Activated naive CD4-positive, alpha-beta T cell (primary cell): ENCODE data around the gene BPIFA3.

Experiments
- DNase-seq, 4 experiments: peaks; one replicate each; lab custom pipeline; 2025; lab: John Stamatoyannopoulos, UW

Gene BPIFA3

DNA sequence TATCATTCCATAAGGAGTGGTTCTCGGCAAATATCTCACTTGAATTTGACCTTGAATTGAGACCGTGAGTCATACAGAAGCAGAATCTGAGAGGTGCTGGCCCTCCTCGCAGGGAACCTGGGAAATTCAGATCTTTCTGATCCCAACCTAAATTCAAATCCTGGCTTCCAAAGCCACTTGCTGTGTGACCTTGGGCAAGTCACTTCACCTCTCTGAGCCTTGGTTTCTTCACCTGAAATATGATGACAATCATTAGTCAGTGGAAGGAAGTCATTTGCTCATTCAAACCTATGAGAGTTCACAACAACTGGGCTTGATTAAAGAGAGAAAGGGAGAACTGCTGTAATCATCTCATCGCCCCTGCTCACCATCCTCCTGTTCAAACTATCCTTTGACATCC is 7.2 kb downstream of the BPIFA3 start:
- DNase-seq = no peak

DNA sequence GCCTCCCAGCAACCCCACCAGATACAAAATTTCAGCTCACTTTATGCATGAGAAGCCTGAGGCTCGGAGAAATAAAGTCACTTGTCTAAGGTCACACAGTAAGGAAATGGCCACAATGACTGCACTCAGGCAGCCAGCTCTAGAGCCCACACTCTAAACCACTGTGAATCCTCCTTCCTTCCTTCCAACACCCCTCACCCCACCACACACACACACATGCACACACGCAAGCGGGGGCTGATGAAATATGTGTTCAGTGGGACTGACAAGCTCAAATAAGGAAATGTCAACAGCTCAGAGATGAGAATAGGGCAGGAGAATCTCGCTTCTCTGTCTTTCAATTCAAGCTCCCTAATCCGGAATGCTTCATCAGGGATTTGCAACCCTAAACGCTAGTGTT is 12.7 kb downstream of the BPIFA3 start:
- DNase-seq = no peak

DNA sequence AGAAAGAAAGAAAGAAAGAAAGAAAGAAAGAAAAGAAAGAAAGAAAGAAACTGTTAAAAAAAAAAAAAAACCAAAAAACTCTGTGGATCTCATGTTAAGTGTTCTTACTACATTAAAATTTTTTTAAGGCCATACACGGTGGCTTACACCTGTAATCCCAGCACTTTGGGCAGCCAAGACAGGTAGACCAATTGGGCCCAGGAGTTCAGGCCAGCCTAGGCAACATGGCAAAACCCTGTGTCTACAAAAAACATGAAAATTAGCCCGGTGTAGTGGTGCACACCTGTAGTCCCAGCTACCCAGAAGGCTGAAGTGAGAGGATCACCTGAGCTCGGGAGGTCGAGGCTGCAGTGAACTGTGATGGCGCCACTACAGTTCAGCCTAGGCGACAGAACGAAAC is 14.1 kb downstream of the BPIFA3 start:
- no peak for DNase-seq

DNA sequence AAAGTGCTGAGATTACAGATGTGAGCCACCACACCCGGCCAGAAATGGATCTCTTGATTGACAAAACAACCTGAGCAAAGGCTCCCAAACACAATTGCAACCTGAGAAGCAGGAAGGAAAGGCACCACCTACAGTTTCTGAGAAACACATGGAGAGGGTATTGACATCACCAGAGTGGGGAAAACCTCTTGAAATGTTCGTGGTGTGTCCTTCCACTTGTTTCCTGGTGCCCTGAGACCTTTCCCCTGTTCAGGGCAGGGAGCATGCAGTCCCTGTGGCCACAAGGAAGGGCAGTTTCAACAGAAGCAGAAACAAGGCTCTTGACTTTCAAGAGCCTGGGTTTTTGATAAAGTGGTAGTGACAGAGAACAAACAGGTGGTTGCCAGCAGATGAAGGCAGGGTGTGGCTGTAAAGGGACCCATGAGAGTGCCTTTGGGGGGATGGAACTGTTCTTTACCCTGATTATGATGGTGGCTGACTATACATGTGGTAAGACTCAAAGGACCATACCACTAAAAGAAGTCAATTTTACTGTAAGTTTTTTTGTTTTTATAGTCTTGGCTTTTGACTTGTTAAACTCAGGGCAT is 15.4 kb downstream of the BPIFA3 start:
- DNase-seq = no peak

DNA sequence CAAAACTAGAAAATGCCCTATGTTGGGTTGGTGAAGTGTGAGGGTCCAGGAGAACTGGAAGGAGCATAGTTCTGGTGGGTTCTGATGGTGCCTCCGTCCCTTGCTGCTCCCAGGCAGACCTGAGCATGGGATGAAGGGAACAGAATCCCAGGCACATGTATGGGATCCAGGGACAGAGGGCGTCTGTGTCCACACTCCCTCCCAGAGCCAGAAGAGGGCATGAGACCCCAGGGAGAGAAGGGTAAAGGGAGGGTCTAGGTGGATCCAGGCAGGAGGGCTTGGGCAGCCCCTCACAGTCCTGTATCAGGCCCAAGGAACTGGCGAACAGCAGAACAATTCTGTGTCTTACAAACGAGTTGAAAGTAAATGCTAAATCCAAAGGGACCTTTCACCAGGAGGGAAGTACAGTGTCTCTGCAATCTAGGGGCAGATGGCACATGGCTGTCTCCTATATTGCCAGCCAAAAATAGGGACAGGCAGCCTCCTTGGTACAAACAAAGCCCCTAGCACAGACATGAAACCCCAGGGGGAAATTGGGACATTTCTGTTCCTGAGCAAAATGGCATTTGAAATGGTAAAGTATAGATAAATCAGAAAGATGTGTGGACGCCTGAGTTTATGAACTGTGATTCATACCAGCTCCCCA is 16.1 kb downstream of the BPIFA3 start:
- no peak for DNase-seq

DNA sequence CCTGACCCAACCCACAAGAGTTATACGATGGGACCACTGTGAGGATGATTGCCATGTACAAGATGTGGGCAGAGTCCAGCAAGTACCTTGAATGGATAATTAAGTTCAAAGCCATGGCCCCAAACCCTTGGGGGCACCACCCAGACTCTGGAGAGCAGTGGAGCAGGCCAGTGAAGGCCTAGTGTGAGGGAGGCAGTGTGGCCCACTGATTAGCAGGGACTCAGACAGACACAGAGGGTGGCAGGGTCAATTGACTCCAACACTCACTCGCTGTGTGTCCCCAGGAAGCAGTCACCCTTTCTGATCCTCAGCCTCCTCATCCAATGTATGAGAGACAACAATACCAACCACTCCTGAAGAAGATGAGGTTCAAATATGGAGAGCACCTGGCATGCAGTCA is 16.9 kb downstream of the BPIFA3 start:
- no peak for DNase-seq

DNA sequence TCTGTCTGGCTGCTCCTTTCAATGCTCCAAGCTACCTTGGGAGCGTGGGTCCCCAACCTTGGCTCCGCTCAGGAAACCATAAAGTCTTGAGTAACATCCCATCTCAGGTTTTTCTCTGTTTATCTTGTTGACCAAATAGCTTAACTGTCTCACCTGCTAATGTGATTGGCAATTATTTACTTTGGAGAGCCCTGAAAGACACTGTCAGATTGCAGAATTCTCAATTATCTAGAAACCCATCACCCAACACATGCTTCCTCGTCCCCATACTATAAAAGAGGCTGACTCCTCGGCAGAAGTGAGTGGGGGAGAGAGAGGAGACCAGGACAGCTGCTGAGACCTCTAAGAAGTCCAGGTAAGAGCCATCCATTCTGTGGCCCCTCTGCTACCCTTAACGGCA is 18.5 kb downstream of the BPIFA3 start, which contains the start of gene BPIFA1:
Gene BPIFA1, plus strand, starts transcription at position 301 of the 400 bp plus-strand sequence. CDS start 1,716 bp downstream, outside the sequence.
- DNase-seq = no peak

DNA sequence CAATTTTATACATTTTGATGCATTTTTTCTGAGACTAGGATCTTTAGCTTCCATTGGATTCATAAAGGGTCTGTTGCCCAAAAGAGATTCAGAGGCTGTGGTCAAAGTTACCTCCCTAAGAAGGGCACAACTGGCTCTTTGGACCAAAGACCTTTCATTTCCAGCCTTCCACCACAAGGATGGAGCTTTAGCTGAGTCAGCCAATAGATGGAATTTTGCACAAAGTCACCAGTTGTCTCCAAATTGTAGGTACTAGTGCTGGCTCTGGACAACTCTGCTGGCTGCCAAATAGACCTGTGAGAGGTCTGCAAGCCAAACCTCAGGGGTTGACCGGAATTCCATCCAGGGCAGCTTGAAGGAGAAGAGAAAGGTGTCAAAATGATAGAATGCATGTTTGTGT is 19.2 kb downstream of the BPIFA3 start:
- no peak for DNase-seq

DNA sequence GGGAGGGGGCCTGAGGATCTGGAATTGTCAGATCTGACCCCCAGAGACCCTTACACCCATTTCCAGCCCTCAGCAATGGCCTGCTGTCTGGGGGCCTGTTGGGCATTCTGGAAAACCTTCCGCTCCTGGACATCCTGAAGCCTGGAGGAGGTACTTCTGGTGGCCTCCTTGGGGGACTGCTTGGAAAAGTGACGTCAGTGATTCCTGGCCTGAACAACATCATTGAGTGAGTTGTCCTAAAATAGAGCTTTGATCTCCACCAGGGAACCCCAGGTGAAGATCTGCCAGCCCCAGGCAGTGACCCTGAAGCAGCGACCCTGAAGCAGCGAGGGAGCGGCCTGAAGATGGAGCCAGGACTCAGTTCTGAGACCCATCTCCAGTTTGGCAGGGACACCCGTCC is 20.8 kb downstream of the BPIFA3 start:
- no peak for DNase-seq

DNA sequence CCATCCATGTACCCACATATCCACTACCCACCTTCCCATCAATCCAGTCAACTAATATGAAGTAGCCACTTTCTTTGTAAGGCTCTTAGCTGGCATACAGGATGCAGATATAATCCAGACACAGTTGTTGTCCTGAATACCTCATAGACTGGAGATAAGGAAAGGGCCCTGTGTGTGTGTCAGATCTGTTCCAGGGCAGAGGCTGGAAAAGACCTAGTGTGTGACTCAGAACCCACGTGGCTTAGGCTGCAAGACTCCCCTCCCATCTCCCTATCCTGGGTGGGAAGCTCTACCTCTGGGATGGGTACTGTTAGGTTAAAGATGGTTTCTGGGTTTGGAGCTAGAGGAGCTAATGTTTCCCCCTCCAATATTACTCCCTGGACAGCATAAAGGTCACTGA is 22.3 kb downstream of the BPIFA3 start:
- no peak for DNase-seq

DNA sequence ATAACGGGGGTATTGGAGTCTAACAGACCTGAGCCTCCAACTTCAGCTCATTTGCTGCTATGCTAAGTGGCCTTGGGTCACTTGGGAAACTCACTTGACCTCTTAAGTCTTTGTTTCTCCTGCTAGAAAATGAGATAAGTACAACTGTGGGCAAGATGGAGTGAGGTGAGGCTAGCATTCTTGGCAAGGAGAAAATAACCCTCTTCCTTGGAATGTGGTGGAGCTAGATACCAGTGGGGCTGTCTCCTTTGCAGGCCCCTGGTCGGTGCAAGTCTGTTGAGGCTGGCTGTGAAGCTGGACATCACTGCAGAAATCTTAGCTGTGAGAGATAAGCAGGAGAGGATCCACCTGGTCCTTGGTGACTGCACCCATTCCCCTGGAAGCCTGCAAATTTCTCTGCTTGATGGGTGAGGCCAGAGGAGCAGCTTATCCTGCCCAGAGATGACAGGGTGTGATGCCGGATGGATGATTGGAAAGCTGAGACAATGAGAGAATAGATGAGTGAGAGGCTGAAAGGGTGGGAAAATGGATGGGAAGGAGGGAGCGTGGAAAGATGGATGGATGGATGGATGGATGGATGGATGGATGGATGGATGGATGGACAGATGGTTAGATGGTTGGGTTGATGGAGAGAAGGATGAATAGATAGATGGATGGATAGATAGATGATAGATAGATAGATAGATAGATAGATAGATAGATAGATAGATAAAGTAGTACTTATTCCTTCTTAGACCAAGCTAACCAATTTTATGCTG is 23.0 kb downstream of the BPIFA3 start:
- DNase-seq = no peak

DNA sequence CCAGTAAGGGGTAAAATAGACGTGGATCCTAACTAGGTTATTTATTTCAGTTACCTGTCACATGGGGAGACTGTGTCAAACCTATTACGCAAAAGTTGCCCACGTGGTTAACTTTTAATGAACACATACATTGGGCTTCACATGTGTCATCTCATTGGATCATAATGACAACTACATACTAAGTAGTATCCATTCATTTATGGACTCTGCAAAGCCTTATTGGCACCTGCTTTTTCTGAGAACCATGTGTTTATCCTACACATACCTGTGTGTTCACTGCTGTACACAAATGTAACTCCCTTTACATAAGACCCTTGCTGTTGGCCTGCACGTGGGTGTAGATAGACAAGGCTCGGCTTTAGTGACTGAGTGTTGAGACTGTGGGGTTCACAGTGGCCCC is 23.8 kb downstream of the BPIFA3 start:
- no peak for DNase-seq

DNA sequence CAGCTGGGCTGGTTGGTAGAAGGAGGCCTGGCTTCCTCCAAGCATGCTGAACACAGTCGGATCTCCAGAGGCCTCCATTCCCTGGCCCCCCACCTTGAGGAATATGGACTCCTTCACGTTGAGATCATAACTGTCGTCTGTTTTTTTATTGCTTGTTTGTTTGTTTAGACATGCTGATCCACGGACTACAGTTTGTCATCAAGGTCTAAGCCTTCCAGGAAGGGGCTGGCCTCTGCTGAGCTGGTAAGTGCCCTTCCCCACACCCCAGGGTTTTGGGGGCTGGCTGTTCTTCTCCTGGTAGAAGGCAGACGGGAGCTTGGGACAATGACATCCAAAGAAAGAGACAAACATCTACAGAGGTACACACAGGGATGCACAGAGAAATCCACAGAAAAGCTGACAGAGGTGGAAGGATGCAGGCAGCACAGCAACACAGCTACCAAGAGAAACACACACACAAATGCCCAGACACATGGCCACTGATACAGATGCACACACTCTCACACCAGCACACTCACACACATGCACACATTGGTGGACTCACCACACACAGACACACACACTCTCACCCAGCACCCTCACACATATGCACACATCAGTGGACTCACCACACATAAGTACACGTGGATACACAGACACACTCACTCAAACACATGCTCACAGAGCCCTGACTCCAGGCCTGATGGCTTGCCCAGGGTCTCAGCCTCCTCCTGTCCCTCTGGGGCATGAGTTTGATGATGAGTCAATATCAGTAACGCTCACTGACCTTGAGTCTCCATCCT is 25.4 kb downstream of the BPIFA3 start:
- DNase-seq = no peak

DNA sequence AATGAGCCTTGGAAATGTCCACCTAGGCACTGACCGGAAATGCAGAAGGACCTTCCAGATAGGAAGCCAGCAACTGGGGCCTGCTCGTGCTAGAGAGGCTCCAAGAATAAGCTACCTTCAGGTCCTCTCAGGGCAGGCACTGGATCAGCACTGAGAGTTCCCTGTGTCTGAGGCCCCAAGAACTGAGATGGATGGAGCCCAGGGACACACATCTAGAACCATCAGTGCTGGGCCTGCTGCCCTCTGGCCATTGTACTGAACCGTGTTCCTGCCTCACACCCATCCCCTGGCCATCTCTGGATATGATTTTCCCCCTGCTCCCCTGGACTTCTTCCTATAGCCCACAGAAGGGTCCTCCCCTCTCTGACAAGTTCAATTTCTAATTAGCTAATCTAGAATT is 28.9 kb downstream of the BPIFA3 start:
- DNase-seq = no peak

DNA sequence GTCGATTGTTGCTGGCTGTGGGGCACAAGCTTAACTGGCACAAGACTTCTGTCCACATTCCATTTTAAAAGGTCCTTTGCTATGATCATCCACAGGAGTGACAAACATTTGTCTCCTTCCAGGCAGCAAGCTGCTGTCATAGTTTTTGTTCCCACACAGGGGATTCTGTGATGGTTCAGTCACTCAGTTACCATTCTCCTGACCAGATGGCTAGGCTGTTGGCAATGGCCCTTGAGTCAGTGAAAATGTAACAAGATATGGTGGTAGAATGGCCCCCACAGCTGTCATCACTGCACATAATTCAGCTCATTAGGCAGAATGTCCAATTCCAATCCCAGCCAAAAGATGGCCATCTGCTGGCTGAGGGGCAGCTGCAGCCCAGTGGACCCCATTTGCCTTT is 32.3 kb downstream of the BPIFA3 start:
- DNase-seq = no peak

DNA sequence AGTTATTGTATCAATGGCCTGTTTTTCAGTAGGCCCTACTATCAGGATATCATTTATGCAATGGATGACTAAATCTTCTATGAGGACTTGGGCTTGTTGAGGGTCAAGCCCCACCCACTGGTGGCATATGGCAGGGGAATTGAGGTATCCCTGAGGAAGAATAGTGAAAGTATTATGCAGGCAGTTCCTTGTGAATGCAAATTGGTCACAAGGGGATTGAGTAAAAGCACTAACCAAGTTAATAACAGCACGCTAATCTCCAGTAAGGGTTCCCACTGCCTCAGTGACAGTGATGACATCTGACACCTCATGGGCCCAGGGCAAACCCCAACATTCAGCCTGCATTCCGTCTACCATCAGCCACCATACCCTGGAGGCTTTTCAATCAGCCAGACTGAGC is 33.5 kb downstream of the BPIFA3 start:
- no peak for DNase-seq

DNA sequence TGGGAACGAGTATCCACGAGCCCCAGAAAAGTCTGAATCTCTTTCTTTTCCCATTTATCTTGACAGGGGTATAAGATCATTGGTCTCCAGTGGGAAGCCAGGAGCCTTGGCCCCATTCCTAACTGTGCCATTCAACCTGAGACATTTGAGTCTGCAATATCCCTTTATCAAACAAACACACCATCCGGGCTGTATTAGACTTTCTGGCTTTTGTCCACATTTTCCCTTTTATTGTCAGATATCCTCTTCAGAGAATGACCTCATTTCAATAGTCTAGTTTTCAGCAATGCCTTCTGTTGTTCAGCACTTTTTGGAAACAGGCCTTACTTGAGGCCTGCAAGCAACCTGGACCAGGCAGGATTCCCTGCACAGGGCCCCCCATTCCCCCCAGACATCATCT is 34.3 kb downstream of the BPIFA3 start:
- no peak for DNase-seq

DNA sequence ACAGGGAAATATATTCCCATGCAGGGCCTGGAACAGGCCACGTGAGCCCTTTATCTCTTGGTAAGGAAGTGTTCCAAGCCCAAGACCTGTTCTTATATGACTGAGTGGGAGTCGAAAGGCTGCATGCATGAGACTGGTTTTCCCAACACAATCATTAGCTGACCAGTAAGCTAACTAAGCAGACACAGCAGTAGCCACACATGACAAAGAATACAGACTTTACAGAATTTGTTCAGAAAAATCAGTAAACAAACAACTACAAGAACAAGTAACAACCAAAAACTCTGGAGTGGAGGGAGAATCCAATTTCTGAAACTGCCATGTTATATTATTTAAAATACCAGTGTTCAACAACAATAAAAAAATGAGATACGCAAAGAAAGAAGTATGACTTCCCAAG is 35.3 kb downstream of the BPIFA3 start:
- no peak for DNase-seq

DNA sequence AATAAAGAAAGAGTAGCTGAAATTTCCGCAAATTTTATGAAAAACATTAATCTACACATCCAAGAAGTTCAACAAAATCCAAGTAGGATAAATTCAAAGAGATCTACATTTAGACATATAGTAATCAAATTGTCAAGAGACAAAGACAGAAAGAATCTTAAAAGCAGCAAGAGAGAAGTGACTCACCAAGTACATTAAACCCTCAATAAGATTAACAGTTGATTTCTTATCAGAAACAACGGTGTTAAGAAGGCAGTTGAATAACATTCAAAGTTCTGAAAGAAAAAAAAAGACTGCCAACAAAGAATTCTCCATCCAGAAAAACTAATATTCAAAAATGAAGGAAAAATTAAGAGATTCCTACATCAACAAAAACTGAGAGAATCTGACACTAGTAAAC is 37.9 kb downstream of the BPIFA3 start:
- no peak for DNase-seq

DNA sequence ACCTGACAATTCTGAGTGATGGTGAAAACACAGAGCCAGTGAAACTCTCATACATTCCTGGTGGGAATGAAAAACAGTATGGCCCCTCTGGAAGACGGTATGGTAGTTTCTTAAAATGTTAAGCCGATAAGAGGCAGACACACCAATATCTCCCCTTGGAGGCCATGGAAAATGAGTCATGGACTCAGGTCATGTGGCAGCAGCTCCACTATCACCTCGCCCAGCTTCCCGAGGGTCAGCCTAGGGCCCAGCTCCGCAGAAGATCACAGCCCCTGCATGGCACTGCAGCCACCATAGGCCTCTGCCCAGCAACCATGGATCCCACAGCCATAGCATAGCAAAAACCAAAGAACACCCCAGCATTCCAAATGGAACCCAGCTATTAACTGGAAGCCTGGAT is 40.1 kb downstream of the BPIFA3 start:
- no peak for DNase-seq

DNA sequence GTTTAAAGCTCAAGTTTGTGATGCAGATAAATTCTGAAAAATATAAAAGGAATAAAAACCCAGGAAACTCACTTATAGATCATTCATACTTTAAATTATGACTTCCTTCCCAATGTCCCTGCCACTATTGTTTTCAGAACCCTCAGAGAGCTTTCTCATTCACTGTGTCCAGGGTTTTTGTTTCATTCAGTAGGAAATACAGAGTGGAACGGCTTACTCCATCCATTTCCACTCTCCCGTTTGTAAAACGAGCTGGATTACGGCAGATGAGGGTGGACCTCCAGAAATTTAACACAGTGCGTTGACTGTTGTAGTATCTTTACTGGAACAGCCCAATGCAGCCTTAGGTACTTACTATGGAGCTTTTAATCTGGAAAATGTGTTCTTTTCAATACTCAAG is 42.2 kb downstream of the BPIFA3 start:
- no peak for DNase-seq

DNA sequence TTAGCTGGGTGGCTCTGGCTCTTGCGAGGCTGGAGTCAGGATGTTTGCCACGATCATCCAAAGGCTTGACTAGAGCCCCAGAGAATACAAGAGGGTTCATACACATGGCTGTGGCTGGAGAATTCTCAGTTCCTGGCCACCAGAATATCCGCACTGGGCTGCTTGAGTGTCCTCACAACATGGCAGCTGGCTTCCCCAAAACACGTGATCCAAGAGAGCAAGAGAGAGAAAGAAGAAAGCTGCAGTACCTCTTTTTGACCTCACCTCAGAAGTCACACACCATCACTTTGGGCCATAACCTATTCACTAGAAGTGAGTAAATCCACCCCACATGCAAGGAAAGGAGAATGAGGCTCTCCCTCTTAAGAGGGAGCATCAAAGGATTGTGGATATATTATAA is 44.3 kb downstream of the BPIFA3 start:
- DNase-seq = no peak

DNA sequence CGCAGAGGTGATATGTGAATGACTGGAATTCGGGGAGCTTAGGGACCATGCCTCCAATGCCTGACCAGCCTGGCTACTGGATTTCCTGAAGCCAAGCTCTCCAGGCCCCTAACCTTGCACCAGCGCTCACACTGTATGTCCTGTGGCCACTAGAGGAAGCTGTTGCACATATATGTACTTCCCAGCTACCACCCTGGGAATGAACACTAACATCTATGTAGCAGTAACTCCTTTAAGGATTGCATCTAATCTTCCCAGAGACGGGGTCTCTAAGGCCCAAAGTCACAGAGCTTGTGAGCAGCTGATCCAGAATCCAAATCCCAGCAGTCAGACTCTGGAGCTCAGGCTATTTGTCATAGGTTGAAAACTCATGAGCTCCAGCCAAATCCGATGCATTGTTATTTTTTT is 45.5 kb downstream of the BPIFA3 start:
- no peak for DNase-seq
